NCI-H1436 (cell line): ENCODE results near the gene ETV6.

Experiments used
- DNase-seq: peaks from one replicate; lab custom pipeline; 2025; lab: John Stamatoyannopoulos, UW

The ETV6 gene

GRCh38 chr12:11929714-11930113 is 280.2 kb downstream of the ETV6 start:
- no peak for DNase-seq

GRCh38 chr12:11939223-11939622 is 289.7 kb downstream of the ETV6 start:
- DNase-seq = no peak

- DNase-seq = no peak
Measured at GRCh38 chr12:11941606-11942337, 292.3 kb downstream of the ETV6 start.

- DNase-seq = no peak
Measured at GRCh38 chr12:11943919-11944700, 294.6 kb downstream of the ETV6 start.
